HL-60 (cell line): ENCODE measurements around the gene HRAS.

ENCODE experiments used
- DNase-seq, 2 experiments: peaks; one replicate each; pipeline ENCODE4 v3.0.0-alpha.2; 2010 to 2020; ENCODE audit warnings: low read depth in 1 of 2, low spot score in 1 of 2
- H3K27ac ChIP-seq: fragments of 250-450 bp; sonication (Bioruptor Pico); replicated peaks from 2 replicates; pipeline ENCODE4 v1.5.1; 2020; ENCODE audit warnings: mild to moderate bottlenecking, moderate library complexity
- H3K27me3 ChIP-seq: fragments of 250-450 bp; sonication (Bioruptor Pico); 2 replicates; pipeline ENCODE4 v1.5.1; 2021; ENCODE audit warnings: mild to moderate bottlenecking, moderate library complexity; ENCODE audit not compliant: insufficient read depth, poor library complexity, severe bottlenecking
- H3K4me3 ChIP-seq: replicated peaks from 2 replicates; pipeline ENCODE4 v1.5.1; 2011; ENCODE audit warnings: mild to moderate bottlenecking, control low read depth, low read length; ENCODE audit not compliant: insufficient read depth
- CTCF ChIP-seq: IDR thresholded peaks from one replicate; pipeline ENCODE4 v1.5.1; 2011; ENCODE audit warnings: low read length, control low read depth, inconsistent platforms; ENCODE audit not compliant: insufficient read depth
- GABPA ChIP-seq: IDR thresholded peaks from 2 replicates; pipeline ENCODE4 v1.6.1; 2012; ENCODE audit warnings: low read depth
- POLR2AphosphoS5 ChIP-seq: IDR thresholded peaks from 2 replicates; pipeline ENCODE4 v1.6.1; 2012; ENCODE audit warnings: low read depth
- SPI1 ChIP-seq: IDR thresholded peaks from 2 replicates; pipeline ENCODE4 v1.6.1; 2012; ENCODE audit warnings: low read depth, mild to moderate bottlenecking, borderline replicate concordance
- TF ChIP-seq, protein P1 (sequence below): IDR thresholded peaks from 2 replicates; pipeline ENCODE4 v1.6.1; 2012; ENCODE audit warnings: low read depth; ENCODE audit not compliant: insufficient replicate concordance

The HRAS gene

GRCh38 chr11:558503-558902, 23.1 kb upstream of the HRAS start:
- DNase-seq = no peak
- Histone ChIP-seq H3K27me3 (peaks cover 30% of the 10 kb centered on the region), H3K4me3 (no peak overlapping the region), H3K27ac (no peak overlapping the region)
- TF ChIP-seq GABPA = no peak
- no peak for TF ChIP-seq POLR2AphosphoS5
- TF ChIP-seq, protein P1, sequence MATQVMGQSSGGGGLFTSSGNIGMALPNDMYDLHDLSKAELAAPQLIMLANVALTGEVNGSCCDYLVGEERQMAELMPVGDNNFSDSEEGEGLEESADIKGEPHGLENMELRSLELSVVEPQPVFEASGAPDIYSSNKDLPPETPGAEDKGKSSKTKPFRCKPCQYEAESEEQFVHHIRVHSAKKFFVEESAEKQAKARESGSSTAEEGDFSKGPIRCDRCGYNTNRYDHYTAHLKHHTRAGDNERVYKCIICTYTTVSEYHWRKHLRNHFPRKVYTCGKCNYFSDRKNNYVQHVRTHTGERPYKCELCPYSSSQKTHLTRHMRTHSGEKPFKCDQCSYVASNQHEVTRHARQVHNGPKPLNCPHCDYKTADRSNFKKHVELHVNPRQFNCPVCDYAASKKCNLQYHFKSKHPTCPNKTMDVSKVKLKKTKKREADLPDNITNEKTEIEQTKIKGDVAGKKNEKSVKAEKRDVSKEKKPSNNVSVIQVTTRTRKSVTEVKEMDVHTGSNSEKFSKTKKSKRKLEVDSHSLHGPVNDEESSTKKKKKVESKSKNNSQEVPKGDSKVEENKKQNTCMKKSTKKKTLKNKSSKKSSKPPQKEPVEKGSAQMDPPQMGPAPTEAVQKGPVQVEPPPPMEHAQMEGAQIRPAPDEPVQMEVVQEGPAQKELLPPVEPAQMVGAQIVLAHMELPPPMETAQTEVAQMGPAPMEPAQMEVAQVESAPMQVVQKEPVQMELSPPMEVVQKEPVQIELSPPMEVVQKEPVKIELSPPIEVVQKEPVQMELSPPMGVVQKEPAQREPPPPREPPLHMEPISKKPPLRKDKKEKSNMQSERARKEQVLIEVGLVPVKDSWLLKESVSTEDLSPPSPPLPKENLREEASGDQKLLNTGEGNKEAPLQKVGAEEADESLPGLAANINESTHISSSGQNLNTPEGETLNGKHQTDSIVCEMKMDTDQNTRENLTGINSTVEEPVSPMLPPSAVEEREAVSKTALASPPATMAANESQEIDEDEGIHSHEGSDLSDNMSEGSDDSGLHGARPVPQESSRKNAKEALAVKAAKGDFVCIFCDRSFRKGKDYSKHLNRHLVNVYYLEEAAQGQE = no peak
- TF ChIP-seq CTCF = no peak
- no peak for TF ChIP-seq SPI1

DNA sequence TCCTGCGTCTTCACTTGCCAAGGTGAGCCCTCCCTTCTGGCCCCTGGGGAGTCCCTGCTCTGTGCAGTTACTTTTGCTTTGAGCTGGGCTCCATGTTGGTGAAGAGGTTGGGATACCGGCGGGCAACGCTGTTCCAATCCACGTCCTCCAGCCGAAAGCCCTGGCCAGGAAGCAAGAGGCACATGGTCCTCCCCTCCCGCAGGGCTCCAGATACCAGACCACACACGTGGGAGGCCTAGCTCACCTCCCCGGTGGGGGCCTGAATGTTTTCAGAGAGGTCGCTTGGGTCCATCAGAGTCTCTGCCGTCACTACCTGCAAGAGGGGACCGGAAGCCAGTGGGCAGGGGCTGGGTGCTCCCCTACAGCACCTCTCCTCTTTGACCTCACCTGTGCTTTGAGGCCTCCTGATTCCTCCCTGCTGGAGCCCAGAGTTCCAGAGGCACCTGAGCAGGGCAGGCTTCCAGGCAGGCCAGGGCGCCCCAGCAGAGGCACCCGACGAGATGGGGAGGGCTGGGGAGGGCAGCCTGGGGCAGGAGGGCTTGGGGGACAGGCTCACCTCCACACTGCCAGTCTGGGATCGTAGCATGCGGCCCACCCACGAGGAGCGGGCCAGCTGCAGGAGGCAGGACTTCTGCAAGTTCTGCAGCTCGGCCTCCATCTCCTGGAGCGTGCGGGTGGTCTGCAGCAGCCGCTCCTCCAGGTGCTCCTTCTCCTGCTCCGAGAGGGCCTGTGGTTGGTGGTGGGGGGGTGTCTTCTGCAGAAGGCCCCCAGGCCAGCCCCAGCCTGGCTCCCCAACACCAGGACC, 22.2 kb upstream of the HRAS start:
- peaks cover 30% of the 10 kb centered on the region for H3K27me3 ChIP-seq
- no peak for TF ChIP-seq GABPA
- TF ChIP-seq POLR2AphosphoS5 = no peak
- TF ChIP-seq, protein P1 = no peak
- TF ChIP-seq CTCF = no peak
- no peak for TF ChIP-seq SPI1

DNA sequence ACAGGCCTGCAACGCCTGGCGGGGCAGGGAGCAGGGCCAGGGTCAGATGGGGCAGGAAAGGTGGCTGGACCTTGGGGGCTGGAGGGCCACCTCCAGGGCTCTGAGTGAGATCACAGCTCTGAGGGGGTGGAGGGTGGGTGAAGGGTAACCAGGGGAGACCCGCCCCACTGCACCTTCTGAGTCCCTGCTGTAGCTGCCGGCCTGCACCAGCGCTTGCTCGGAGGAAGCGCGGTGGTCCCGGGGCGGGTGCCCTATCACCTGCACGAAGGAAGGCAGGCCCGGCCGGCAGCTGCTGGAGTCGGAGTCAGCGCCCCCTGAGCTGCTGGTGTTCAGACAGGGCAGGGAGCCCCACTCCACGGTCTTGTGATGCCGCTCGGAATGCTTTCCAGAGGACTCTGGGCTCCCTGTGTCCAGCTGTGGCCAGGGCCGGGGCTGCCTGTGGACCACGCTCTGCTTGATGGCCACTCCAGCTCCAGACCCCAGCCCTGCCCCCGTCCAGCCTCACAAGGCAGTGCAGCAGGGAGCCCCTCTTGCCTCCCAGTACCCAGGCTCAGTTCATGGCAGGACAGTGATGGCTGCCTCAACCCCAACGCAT, 21.4 kb upstream of the HRAS start:
- Histone ChIP-seq H3K4me3 (no peak overlapping the region), H3K27me3 (peaks cover 30% of the 10 kb centered on the region), H3K27ac (no peak overlapping the region)
- TF ChIP-seq, protein P1 = no peak
- no peak for TF ChIP-seq CTCF
- TF ChIP-seq GABPA = no peak
- TF ChIP-seq SPI1 = no peak
- no peak for TF ChIP-seq POLR2AphosphoS5
- DNase-seq = no peak

More for the DNA sequence above, 22.2 kb upstream of the HRAS start:
- H3K27ac ChIP-seq = no peak overlapping the region
- no peak for DNase-seq
- H3K4me3 ChIP-seq = no peak overlapping the region
